AG09309 (cell line): ENCODE measurements around the gene PITPNC1.
"Not testable (repeated sequence)": the region's sequence is repeated elsewhere in the genome, so short reads cannot be mapped to it uniquely, and the experiment has no call there.

Experiments used
- DNase-seq: peaks from one replicate; pipeline ENCODE4 v3.0.0-alpha.2; 2010; ENCODE audit warnings: low read depth
- H3K4me3 ChIP-seq: 2 replicates; pipeline ENCODE4 v1.5.1; 2011; ENCODE audit warnings: mild to moderate bottlenecking, low read depth, low read length, moderate library complexity; ENCODE audit not compliant: control insufficient read depth
- TF ChIP-seq, protein P1 (sequence below): IDR thresholded peaks from 2 replicates; pipeline ENCODE4 v1.5.1; 2011; ENCODE audit warnings: mild to moderate bottlenecking, low read depth, low read length, inconsistent platforms; ENCODE audit not compliant: insufficient read depth, control insufficient read depth; ENCODE audit errors: missing control alignments

PITPNC1 gene

GRCh38 chr17:67696347-67696746 is 319.3 kb downstream of the PITPNC1 start:
- no peak overlapping the region for H3K4me3 ChIP-seq
- TF ChIP-seq, protein P1, sequence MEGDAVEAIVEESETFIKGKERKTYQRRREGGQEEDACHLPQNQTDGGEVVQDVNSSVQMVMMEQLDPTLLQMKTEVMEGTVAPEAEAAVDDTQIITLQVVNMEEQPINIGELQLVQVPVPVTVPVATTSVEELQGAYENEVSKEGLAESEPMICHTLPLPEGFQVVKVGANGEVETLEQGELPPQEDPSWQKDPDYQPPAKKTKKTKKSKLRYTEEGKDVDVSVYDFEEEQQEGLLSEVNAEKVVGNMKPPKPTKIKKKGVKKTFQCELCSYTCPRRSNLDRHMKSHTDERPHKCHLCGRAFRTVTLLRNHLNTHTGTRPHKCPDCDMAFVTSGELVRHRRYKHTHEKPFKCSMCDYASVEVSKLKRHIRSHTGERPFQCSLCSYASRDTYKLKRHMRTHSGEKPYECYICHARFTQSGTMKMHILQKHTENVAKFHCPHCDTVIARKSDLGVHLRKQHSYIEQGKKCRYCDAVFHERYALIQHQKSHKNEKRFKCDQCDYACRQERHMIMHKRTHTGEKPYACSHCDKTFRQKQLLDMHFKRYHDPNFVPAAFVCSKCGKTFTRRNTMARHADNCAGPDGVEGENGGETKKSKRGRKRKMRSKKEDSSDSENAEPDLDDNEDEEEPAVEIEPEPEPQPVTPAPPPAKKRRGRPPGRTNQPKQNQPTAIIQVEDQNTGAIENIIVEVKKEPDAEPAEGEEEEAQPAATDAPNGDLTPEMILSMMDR = no peak
- no peak for DNase-seq

- DNase-seq = no peak
These were observed 319.9 kb downstream of the PITPNC1 start for GRCh38 chr17:67696853-67697498.

DNA sequence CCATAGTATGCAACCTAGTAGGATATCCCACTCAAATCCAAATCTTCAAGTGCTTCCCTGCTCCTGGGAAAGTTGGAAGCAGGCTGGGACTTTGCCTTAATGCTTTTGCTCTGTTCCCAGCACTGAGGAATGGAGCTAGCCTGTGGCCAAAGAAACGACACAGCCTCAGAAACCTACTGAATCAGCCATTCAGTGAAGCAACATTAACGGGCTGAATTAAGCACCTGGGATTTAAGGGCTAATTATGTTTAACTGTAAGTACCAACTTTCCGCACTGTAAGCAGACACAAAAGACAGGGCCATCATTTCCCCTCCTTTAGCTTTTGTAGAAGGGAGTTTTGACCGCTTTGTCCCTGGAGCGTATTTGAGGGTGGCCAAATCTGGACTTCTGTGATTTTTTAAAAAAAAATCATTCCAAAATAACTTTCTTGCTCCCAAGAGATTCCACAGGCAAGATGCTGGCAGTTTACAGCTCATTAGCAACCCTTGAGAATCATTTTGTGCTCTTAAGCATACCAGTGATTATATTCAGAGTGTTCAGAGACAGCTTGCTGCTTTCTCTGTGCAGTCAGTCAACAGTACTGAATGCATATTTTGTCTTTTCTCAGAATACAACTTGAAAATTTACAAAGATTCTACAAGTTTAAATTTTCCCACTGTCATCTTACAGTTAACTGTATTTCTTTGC is 323.1 kb downstream of the PITPNC1 start:
- no peak for DNase-seq
- H3K4me3 ChIP-seq = no peak overlapping the region
- TF ChIP-seq, protein P1 = no peak

More at GRCh38 chr17:67696853-67697498, 319.9 kb downstream of the PITPNC1 start:
- H3K4me3 ChIP-seq = no peak overlapping the region
- TF ChIP-seq, protein P1 = no peak

GRCh38 chr17:67700725-67701119 is 323.6 kb downstream of the PITPNC1 start:
- TF ChIP-seq, protein P1 = no peak
- no peak overlapping the region for H3K4me3 ChIP-seq
- no peak for DNase-seq

DNA sequence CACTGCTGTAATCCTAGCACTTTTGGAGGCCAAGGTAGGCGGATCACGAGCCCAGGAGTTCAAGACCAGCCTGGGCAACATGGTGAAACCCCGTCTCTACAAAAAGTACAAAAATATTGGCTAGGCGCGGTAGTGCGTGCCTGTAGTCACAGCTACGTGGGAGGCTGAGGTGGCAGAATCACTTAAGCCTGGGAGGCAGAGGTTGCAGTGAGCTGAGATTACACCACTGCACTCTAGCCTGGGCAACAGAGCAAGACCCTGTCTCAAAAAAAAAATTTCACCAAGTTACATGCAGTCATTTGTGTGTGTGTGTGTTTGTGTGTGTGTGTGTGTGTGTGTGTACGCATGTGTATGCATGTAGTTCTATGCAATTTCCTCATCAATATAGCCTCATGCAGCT is 325.8 kb downstream of the PITPNC1 start:
- DNase-seq, H3K4me3 ChIP-seq: not testable (repeated sequence)

DNA sequence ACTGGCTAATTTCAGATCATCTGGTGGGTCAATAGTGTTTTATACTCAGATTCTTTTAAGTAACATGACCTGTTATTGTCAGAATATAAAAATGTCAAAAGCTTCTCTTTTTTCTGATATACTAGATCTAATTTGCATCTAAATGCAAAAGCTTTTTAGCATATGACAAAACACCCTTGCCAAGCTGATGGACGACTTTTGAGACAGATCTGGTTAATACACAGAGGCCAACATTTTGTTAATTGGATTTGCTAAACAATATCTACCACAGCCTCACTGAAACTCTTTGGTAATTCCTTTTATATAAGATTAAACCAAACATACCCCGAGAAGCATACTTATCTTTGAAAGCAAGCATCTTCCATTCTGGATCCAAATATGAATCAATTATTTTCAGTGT is 330.4 kb downstream of the PITPNC1 start:
- TF ChIP-seq, protein P1 = no peak
- DNase-seq = no peak
- H3K4me3 ChIP-seq = no peak overlapping the region

- TF ChIP-seq, protein P1 = no peak
- DNase-seq = no peak
- no peak overlapping the region for H3K4me3 ChIP-seq
These were observed 331.3 kb downstream of the PITPNC1 start for GRCh38 chr17:67708378-67708777.
